Endothelial cell (in vitro differentiated cells): Measurements from ENCODE around the gene CCDC102A. TPM values are rescaled to one million over a fixed set of nuclear protein-coding genes. Genes with fewer than 3 reads are reported as not detected.

Experiments
- DNase-seq: peaks from one replicate; pipeline ENCODE4 v3.0.0; 2021; ENCODE audit warnings: low spot score
- H3K27ac Mint-ChIP-seq: one replicate; pipeline ENCODE4 v1.8.0; 2021; ENCODE audit warnings: mixed read lengths, inconsistent platforms; ENCODE audit not compliant: unreplicated experiment
- H3K27me3 Mint-ChIP-seq: one replicate; pipeline ENCODE4 v1.8.0; 2021; ENCODE audit warnings: mild to moderate bottlenecking, moderate library complexity, mixed read lengths, inconsistent platforms; ENCODE audit not compliant: unreplicated experiment
- H3K36me3 Mint-ChIP-seq: one replicate; pipeline ENCODE4 v1.8.0; 2021; ENCODE audit warnings: mild to moderate bottlenecking, low read depth, mixed read lengths, inconsistent platforms; ENCODE audit not compliant: unreplicated experiment
- H3K4me1 Mint-ChIP-seq: one replicate; pipeline ENCODE4 v1.8.0; 2021; ENCODE audit warnings: mild to moderate bottlenecking, mixed read lengths, inconsistent platforms; ENCODE audit not compliant: unreplicated experiment
- H3K4me3 Mint-ChIP-seq: one replicate; pipeline ENCODE4 v1.8.0; 2021; ENCODE audit warnings: mild to moderate bottlenecking, mixed read lengths, inconsistent platforms; ENCODE audit not compliant: unreplicated experiment
- H3K9me3 Mint-ChIP-seq: one replicate; pipeline ENCODE4 v1.8.0; 2021; ENCODE audit warnings: mixed read lengths, inconsistent platforms; ENCODE audit not compliant: unreplicated experiment
- total RNA-seq: library from RNA; stranded (reverse); fragmentation: NEBNext Ultra II Directional; extraction: Animal tissue kit (Norgen Biotek cat#: 25700); gene quantifications from one replicate; pipeline ENCODE4 v1.2.1, GENCODE V29; 2021; ENCODE audit not compliant: unreplicated experiment
- TF ChIP-seq, protein P1 (sequence below): fragments of 200-600 bp; sonication (generic); IDR thresholded peaks from one replicate; pipeline ENCODE4 v1.5.0; 2021; ENCODE audit warnings: antibody characterized with exemption; ENCODE audit not compliant: unreplicated experiment

CCDC102A gene
- total RNA-seq, 1 donor from 2014 or later: 14.6 TPM

DNA sequence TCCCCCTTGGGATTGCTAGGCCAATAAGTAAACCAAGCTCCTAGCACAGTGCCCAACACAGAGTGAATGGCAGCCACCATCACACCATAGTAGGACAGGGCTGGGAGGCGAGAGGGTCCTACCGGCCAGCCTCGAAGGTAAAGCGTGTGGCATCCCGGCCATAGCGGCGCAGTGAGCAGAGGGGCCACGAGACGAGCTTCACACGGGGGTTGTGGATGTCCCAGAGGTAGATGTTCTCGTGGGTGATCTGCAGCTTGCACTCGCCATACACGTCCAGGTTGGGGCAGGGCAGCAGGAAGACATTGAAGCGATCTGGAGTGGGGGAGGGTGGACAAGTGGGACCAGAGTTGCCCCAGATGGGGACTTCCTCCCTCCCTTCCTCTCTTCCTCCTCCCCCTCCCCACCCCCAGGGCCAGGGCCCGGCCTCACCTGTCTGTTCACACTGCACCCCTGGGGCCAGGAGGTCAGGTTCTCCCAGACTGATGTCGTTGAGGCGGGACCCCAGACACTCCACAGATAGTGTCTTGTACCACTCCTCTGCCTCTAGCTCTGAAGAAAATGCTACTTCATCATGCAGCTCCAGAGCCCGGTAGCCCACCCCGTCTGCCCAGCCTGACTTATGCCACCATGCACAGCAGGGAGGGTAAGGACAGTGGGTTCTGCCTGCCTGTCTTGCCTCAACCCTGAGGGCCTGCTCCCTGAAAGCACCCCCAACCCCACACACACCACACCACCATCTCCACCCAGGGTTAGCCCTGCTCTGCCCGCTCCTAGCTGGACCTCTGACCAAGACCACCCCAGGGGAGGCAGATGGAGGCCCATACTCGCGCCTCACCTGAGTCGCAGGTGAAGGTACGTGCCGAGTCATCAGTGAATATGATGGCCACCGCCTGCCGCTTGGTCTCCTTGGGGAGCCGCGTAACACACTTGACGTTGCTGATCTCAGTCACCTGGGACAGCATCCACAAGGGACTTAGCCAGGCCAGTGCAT is 61.4 kb downstream of the CCDC102A start:
- Mint-ChIP-seq H3K4me1 (peaks cover 40% of the 10 kb centered on the region), H3K27me3 (peaks cover 12% of the 10 kb centered on the region), H3K9me3 (no peaks in the 10 kb centered on the region), H3K27ac (no peak overlapping the region), H3K36me3 (peaks cover 19% of the 10 kb centered on the region), H3K4me3 (peak overlapping the region; percentile 65)
- DNase-seq: no peak
- TF ChIP-seq, protein P1, sequence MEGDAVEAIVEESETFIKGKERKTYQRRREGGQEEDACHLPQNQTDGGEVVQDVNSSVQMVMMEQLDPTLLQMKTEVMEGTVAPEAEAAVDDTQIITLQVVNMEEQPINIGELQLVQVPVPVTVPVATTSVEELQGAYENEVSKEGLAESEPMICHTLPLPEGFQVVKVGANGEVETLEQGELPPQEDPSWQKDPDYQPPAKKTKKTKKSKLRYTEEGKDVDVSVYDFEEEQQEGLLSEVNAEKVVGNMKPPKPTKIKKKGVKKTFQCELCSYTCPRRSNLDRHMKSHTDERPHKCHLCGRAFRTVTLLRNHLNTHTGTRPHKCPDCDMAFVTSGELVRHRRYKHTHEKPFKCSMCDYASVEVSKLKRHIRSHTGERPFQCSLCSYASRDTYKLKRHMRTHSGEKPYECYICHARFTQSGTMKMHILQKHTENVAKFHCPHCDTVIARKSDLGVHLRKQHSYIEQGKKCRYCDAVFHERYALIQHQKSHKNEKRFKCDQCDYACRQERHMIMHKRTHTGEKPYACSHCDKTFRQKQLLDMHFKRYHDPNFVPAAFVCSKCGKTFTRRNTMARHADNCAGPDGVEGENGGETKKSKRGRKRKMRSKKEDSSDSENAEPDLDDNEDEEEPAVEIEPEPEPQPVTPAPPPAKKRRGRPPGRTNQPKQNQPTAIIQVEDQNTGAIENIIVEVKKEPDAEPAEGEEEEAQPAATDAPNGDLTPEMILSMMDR: no peak

DNA sequence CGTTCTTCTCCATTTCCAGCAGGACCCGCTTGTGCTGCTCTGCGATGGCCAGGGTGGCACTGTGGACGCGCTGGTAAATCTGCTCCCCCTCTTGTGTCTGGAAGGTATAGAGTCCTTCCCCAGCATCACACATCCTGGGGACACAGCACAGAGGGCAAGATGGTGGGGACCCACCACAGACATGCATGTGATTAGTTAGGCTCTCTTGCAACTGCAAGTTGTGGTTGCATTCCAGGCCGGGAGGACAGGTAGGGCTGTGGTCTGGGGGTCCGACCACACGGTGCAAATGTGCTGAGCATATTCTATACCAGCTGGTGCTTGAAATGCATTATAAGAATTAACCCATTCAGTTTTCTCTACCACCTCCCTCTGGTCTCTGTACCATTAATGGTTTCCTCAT is 62.5 kb downstream of the CCDC102A start:
- Mint-ChIP-seq H3K27me3 (peaks cover 12% of the 10 kb centered on the region), H3K27ac (no peak overlapping the region), H3K4me1 (peaks cover 35% of the 10 kb centered on the region), H3K36me3 (peaks cover 27% of the 10 kb centered on the region), H3K9me3 (no peaks in the 10 kb centered on the region), H3K4me3 (no peak overlapping the region)
- TF ChIP-seq, protein P1: no peak
- no peak for DNase-seq

- Mint-ChIP-seq H3K4me1 (peaks cover 29% of the 10 kb centered on the region), H3K9me3 (no peaks in the 10 kb centered on the region), H3K27ac (no peak overlapping the region), H3K36me3 (peaks cover 27% of the 10 kb centered on the region), H3K4me3 (no peak overlapping the region), H3K27me3 (peaks cover 7% of the 10 kb centered on the region)
- no peak for DNase-seq
- TF ChIP-seq, protein P1: no peak
These were observed 63.1 kb downstream of the CCDC102A start for GRCh38 chr16:57473176-57473840.

DNA sequence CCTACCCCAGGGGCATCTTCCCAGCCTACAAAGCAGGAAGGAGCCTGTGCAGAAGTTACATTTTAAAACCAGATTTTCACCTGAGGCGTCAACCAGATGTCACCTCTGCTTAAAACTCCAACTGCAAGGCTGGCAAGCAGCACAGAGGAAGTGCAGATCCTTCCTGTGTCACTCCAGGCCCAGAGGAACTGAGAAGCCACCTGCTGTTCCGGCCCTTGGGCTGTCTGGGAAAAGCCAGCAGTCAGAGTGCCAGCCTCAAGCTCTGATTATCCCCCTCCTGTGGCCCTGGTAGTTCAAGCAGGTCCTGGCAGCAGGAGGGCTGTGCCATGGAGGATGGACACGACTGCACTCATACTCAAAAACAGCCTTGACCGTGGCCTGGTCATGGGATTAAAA is 63.7 kb downstream of the CCDC102A start:
- Mint-ChIP-seq H3K4me1 (peaks cover 23% of the 10 kb centered on the region), H3K27ac (no peak overlapping the region), H3K36me3 (peaks cover 31% of the 10 kb centered on the region), H3K9me3 (no peaks in the 10 kb centered on the region), H3K27me3 (peaks cover 7% of the 10 kb centered on the region), H3K4me3 (no peak overlapping the region)
- no peak for DNase-seq
- TF ChIP-seq, protein P1: no peak
